OCI-LY3 (cell line): Measurements from ENCODE around the gene ANO10.

Experiments used
- H2AFZ ChIP-seq: fragments of 200-600, 300-600 bp; shearing (Covaris generic); 2 replicates; pipeline ENCODE4 v1.6.0; 2014; ENCODE audit warnings: antibody characterized with exemption, low read depth, low read length
- H3K27ac ChIP-seq: fragments of 200-600, 300-600 bp; sonication (generic); 2 replicates; pipeline ENCODE4 v1.5.1; 2014; ENCODE audit warnings: mild to moderate bottlenecking, low read length, moderate library complexity, mixed read lengths
- H3K27me3 ChIP-seq: fragments of 200-600, 300-600 bp; sonication (generic); 2 replicates; pipeline ENCODE4 v1.6.1; 2014; ENCODE audit warnings: low read depth, low read length, mixed read lengths
- H3K36me3 ChIP-seq: fragments of 200-600, 300-600 bp; sonication (generic); replicated peaks from 2 replicates; pipeline ENCODE3; 2014; ENCODE audit warnings: low read depth, low read length, mixed read lengths
- H3K4me1 ChIP-seq: fragments of 300-600, 200-600 bp; sonication (generic); 2 replicates; pipeline ENCODE4 v1.6.1; 2014; ENCODE audit warnings: low read length, mixed read lengths
- H3K4me2 ChIP-seq: fragments of 200-600, 300-600 bp; sonication (generic); 2 replicates; pipeline ENCODE4 v1.6.1; 2014; ENCODE audit warnings: low read length, mixed read lengths
- H3K4me3 ChIP-seq: fragments of 300-600, 200-600 bp; sonication (generic); 2 replicates; pipeline ENCODE4 v1.5.1; 2014; ENCODE audit warnings: antibody characterized with exemption, mild to moderate bottlenecking, low read length, moderate library complexity
- H3K79me2 ChIP-seq: fragments of 300-600, 200-600 bp; shearing (Covaris generic); 2 replicates; pipeline ENCODE4 v1.6.1; 2014; ENCODE audit warnings: mild to moderate bottlenecking, low read length, mixed read lengths
- H3K9ac ChIP-seq: fragments of 300-600, 200-600 bp; shearing (Covaris generic); 2 replicates; pipeline ENCODE4 v1.6.0; 2014; ENCODE audit warnings: mild to moderate bottlenecking, low read length, moderate library complexity
- H3K9me3 ChIP-seq: fragments of 200-600, 300-600 bp; shearing (Covaris generic); 2 replicates; pipeline ENCODE4 v1.6.1; 2014; ENCODE audit warnings: low read length, mixed read lengths; ENCODE audit not compliant: insufficient read depth
- H4K20me1 ChIP-seq: fragments of 200-600, 300-600 bp; sonication (generic); 2 replicates; pipeline ENCODE4 v1.6.1; 2016; ENCODE audit warnings: low read length, mixed read lengths; ENCODE audit not compliant: insufficient read depth
- CTCF ChIP-seq: fragments of 200-600, 300-600 bp; sonication (generic); IDR thresholded peaks from 2 replicates; pipeline ENCODE4 v1.5.1; 2014; ENCODE audit warnings: antibody characterized with exemption, low read length, low read depth
- EZH2phosphoT487 ChIP-seq: fragments of 200-600 bp; shearing (Covaris generic); IDR thresholded peaks from 2 replicates; pipeline ENCODE4 v1.6.1; 2018; ENCODE audit warnings: antibody characterized with exemption, mixed run types, low read depth

Gene ANO10

DNA sequence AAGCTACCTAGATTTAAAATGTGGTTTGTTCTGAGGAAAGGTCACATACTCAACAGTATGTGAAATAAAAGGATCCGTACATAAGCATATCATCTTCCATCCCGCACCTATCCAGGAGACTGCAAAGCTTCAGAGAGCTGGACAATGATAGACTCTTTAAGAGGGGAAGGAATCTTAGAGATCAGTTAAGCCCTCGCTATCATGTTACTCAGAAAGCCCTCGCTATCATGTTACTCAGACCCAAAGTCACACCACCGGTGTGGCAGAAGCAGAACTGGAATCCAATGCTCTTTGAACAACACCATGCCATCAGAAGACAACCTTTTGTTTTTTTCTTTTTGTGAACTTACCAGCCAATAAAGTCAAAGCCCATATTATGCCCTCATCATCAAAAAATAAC, 5.8 kb downstream of the ANO10 start:
- Histone ChIP-seq H2AFZ (no peak overlapping the region), H3K27me3 (no peaks in the 10 kb centered on the region), H3K4me2 (no peak overlapping the region), H4K20me1 (peaks cover 44% of the 10 kb centered on the region), H3K36me3 (peaks cover 16% of the 10 kb centered on the region), H3K4me1 (peaks cover 21% of the 10 kb centered on the region), H3K9me3 (no peaks in the 10 kb centered on the region), H3K79me2 (peaks cover 83% of the 10 kb centered on the region), H3K27ac (no peak overlapping the region), H3K9ac (no peak overlapping the region), H3K4me3 (no peak overlapping the region)
- no peak for TF ChIP-seq EZH2phosphoT487
- no peak for TF ChIP-seq CTCF

DNA sequence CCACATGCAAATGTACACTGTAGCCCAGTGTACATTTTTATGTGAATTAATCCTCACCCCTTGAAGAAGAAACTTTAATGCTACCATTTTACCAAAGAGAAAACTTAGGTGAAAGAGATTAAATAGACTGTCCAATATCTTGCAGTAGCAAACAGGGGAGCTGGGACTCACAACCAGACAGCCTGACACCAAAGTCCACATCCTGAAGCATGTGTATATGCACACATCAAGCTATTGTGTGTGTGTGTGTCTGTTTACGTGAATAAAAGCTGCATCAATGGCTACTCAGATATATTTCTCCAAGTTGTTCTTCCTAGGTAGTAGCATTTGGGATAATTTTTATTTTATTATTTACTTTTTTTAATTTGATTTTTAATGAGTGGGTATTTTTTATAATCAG, 6.7 kb downstream of the ANO10 start:
- no peak for TF ChIP-seq CTCF
- no peak for TF ChIP-seq EZH2phosphoT487
- Histone ChIP-seq H3K4me1 (peaks cover 12% of the 10 kb centered on the region), H3K9ac (no peak overlapping the region), H3K4me3 (no peak overlapping the region), H3K79me2 (peaks cover 82% of the 10 kb centered on the region), H3K4me2 (no peak overlapping the region), H3K27me3 (no peaks in the 10 kb centered on the region), H3K9me3 (no peaks in the 10 kb centered on the region), H2AFZ (no peak overlapping the region), H3K27ac (no peak overlapping the region), H4K20me1 (peaks cover 47% of the 10 kb centered on the region), H3K36me3 (peaks cover 16% of the 10 kb centered on the region)

DNA sequence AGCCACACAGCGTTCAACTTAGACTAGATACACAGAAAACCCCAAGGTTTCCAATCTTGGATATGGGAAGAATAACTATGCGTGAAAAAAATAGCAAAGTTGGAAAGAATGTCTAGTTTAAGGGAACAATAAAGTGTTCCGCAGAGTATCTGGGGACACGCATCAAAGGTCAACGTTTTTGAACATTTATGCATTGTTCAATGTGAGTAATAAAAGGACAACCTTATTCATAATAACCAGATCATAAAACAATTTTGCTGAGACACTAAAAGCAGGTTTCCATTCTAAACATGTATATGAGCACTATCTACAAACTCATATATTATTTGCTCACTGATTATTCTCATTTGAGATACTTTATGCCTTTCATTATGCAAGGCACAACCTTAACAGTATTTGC, 7.8 kb downstream of the ANO10 start:
- Histone ChIP-seq H3K4me1 (peaks cover 9% of the 10 kb centered on the region), H3K9ac (no peak overlapping the region), H2AFZ (no peak overlapping the region), H4K20me1 (peaks cover 53% of the 10 kb centered on the region), H3K79me2 (peaks cover 74% of the 10 kb centered on the region), H3K4me3 (no peak overlapping the region), H3K36me3 (peaks cover 13% of the 10 kb centered on the region), H3K9me3 (no peaks in the 10 kb centered on the region), H3K27ac (no peak overlapping the region), H3K4me2 (no peak overlapping the region), H3K27me3 (no peaks in the 10 kb centered on the region)
- TF ChIP-seq CTCF (no peak), EZH2phosphoT487 (no peak)

DNA sequence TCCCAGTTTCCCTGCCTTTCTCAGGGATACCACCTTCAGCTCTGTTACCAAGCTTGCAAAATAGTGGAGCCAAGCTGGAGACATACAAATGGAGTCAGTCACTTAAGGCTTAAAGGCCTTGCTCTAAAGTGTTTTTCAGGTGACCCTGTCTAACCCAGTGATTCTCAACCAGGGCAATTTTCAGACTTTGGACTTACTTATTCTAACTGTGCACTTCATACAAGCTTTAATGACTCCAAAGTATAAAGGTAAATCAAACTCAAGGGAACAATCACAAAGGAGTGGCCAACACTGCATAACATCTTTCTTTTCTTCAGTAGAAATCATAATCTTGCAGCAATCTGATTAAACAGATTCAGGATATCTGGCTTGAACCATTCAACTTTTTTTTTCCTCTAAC, 9.4 kb downstream of the ANO10 start:
- H2AFZ ChIP-seq = no peak overlapping the region
- no peaks in the 10 kb centered on the region for H3K9me3 ChIP-seq
- H3K4me3 ChIP-seq = no peak overlapping the region
- no peak for TF ChIP-seq EZH2phosphoT487
- TF ChIP-seq CTCF = no peak
- peaks cover 10% of the 10 kb centered on the region for H3K36me3 ChIP-seq
- H3K4me2 ChIP-seq = no peak overlapping the region
- H3K27me3 ChIP-seq = no peaks in the 10 kb centered on the region
- H3K79me2 ChIP-seq = peaks cover 72% of the 10 kb centered on the region
- no peak overlapping the region for H3K9ac ChIP-seq
- peaks cover 50% of the 10 kb centered on the region for H4K20me1 ChIP-seq
- H3K27ac ChIP-seq = no peak overlapping the region
- no peaks in the 10 kb centered on the region for H3K4me1 ChIP-seq
